HL-60 (cell line): Measurements from ENCODE around the gene GID8.

Experiments used
- CTCF ChIP-seq: IDR thresholded peaks from one replicate; pipeline ENCODE4 v1.5.1; 2011; ENCODE audit warnings: low read length, control low read depth, inconsistent platforms; ENCODE audit not compliant: insufficient read depth
- GABPA ChIP-seq: IDR thresholded peaks from 2 replicates; pipeline ENCODE4 v1.6.1; 2012; ENCODE audit warnings: low read depth
- REST ChIP-seq: IDR thresholded peaks from 2 replicates; pipeline ENCODE4 v1.6.1; 2012; ENCODE audit warnings: low read depth; ENCODE audit not compliant: insufficient replicate concordance

GRCh38 chr20:62959998-62960436 is 22.1 kb downstream of the GID8 start:
- no peak for TF ChIP-seq CTCF
- no peak for TF ChIP-seq REST
- TF ChIP-seq GABPA = no peak
